Panc1 (cell line): ENCODE results near the gene FIG4. TPM values are rescaled to one million over a fixed set of nuclear protein-coding genes. Genes with fewer than 3 reads are reported as not detected.

Source experiments
- ATAC-seq: fragments of 200-7000 bp; cut with Tn5 transposase; 2 replicates; pipeline ENCODE4 v1.9.1; 2020; ENCODE audit warnings: mild to moderate bottlenecking, moderate library complexity
- BruUV-seq: library from RNA; stranded (reverse); fragments of 400-500 nt; replicated peaks from 2 replicates; lab custom pipeline; 2021; lab: Mats Ljungman, UMichigan
- CTCF ChIA-PET: fragments of 300-600 bp; sonication (Branson Sonifier 250); formaldehyde crosslinking; loops from one replicate; lab custom pipeline; 2022; ENCODE audit warnings: antibody characterized with exemption; lab: Charles Lee
- POLR2A ChIA-PET: fragments of 300-600 bp; sonication (Branson Sonifier 250); formaldehyde crosslinking; loops from one replicate; lab custom pipeline; 2022; ENCODE audit warnings: antibody characterized with exemption; lab: Charles Lee
- DNase-seq: peaks from one replicate; pipeline ENCODE4 v3.0.0-alpha.2; 2010; ENCODE audit warnings: low read depth, low spot score
- H3K27ac ChIP-seq: 2 replicates; pipeline ENCODE4 v1.5.1; 2011; ENCODE audit warnings: mild to moderate bottlenecking, low read length, inconsistent platforms
- H3K27me3 ChIP-seq: fragments of 200-500 bp; sonication (Bioruptor generic); 2 replicates; pipeline ENCODE4 v1.6.0; 2014; ENCODE audit warnings: low read length, inconsistent platforms; ENCODE audit not compliant: control insufficient read depth, insufficient read depth
- H3K36me3 ChIP-seq: fragments of 200-500 bp; sonication (Bioruptor generic); 2 replicates; pipeline ENCODE4 v1.5.1; 2014; ENCODE audit warnings: inconsistent platforms, mild to moderate bottlenecking, low read length, moderate library complexity; ENCODE audit not compliant: control insufficient read depth, insufficient read depth
- H3K4me1 ChIP-seq: 2 replicates; pipeline ENCODE4 v1.5.1; 2011; ENCODE audit warnings: inconsistent platforms, mild to moderate bottlenecking, low read length, moderate library complexity; ENCODE audit not compliant: control insufficient read depth, insufficient read depth
- H3K4me3 ChIP-seq, 2 experiments: 2 replicates each; pipeline ENCODE4 v1.5.1; 2011 to 2012; ENCODE audit warnings: low read depth in 2 of 2, low read length in 2 of 2, mild to moderate bottlenecking in 2 of 2, inconsistent platforms in 1 of 2, moderate library complexity in 1 of 2
- H3K9me3 ChIP-seq: fragments of 200-500 bp; sonication (Bioruptor generic); 2 replicates; pipeline ENCODE4 v1.5.1; 2014; ENCODE audit warnings: low read depth, mild to moderate bottlenecking, inconsistent platforms, low read length, moderate library complexity; ENCODE audit not compliant: control insufficient read depth, insufficient read depth
- POLR2AphosphoS5 ChIP-seq: IDR thresholded peaks from 2 replicates; pipeline ENCODE4 v1.6.1; 2012; ENCODE audit warnings: mild to moderate bottlenecking, low read depth, low read length, moderate library complexity
- SIN3A ChIP-seq: IDR thresholded peaks from 2 replicates; pipeline ENCODE4 v1.6.1; 2012; ENCODE audit warnings: low read depth, mild to moderate bottlenecking, low read length, moderate library complexity, borderline replicate concordance; ENCODE audit not compliant: insufficient read depth
- TCF7L2 ChIP-seq: IDR thresholded peaks from 2 replicates; pipeline ENCODE4 v1.6.1; 2011; ENCODE audit warnings: mild to moderate bottlenecking, low read depth, low read length, inconsistent platforms
- in situ Hi-C: cut with HindIII; loops from 2 replicates; pipeline ENCODE4 v1.10.0; 2016; ENCODE audit warnings: low sequenced_read_pairs, low pct_unique_long_range_greater_than_20kb
- intact Hi-C: fragments of 100-400 bp; cut with micrococcal nuclease; formaldehyde crosslinking; loops from one replicate; pipeline ENCODE4 v1.10.0; 2022; ENCODE audit not compliant: unreplicated experiment
- total RNA-seq: library from RNA; stranded (reverse); gene quantifications from one replicate; pipeline ENCODE4 v1.2.1, GENCODE V29; 2021; ENCODE audit not compliant: unreplicated experiment
- TF ChIP-seq, protein P1 (sequence below), 2 experiments: IDR thresholded peaks; 2 replicates each; pipeline ENCODE4 v1.6.1; 2011 to 2012; ENCODE audit warnings: low read depth in 2 of 2, control low read depth in 1 of 2, low read length in 1 of 2, mild to moderate bottlenecking in 1 of 2, moderate library complexity in 1 of 2; ENCODE audit not compliant: insufficient read depth in 1 of 2
- TF ChIP-seq, protein P2 (sequence below): fragments of 450-650 bp; IDR thresholded peaks from 2 replicates; pipeline ENCODE4 v1.5.1; 2017; ENCODE audit warnings: mild to moderate bottlenecking

The FIG4 gene
- total RNA-seq, 1 experiment from 2014 or later, result 19.0 TPM

DNA sequence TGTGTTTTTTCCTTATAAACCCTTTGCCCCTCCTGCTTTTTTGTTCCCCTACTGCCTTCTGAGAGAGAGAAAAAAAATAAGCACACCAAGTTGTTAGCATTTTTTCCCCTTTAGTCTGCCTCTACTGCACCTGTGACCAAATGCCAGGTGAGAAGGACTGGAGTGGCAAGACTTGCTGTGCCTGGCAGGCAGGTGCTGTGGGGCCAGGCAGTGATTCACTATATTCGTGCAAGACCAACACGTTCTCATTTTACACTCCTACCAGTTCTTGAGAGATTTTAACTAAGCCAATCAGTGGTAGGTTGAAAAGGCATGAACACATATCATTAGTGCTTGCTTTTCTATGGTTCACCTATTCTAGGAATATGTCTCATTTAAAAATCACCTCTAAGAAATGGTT lies 109.7 kb downstream of the FIG4 start:
- intact Hi-C loops (no loop called here), in situ Hi-C loops (no loop called here)
- ATAC-seq (no peak), DNase-seq (no peak)
- H3K9me3 ChIP-seq, result no peaks in the 10 kb centered on the region
- ChIA-PET CTCF (no interaction called here), POLR2A (no interaction called here)
- no peaks in the 10 kb centered on the region for H3K4me1 ChIP-seq
- BruUV-seq, result no TSS peak
- no peak overlapping the region for H3K27ac ChIP-seq
- H3K36me3 ChIP-seq, result no peaks in the 10 kb centered on the region
- H3K27me3 ChIP-seq, result no peaks in the 10 kb centered on the region
- no peak overlapping the region for H3K4me3 ChIP-seq
- TF ChIP-seq SIN3A (no peak), TCF7L2 (no peak), POLR2AphosphoS5 (no peak)
- TF ChIP-seq, protein P1, sequence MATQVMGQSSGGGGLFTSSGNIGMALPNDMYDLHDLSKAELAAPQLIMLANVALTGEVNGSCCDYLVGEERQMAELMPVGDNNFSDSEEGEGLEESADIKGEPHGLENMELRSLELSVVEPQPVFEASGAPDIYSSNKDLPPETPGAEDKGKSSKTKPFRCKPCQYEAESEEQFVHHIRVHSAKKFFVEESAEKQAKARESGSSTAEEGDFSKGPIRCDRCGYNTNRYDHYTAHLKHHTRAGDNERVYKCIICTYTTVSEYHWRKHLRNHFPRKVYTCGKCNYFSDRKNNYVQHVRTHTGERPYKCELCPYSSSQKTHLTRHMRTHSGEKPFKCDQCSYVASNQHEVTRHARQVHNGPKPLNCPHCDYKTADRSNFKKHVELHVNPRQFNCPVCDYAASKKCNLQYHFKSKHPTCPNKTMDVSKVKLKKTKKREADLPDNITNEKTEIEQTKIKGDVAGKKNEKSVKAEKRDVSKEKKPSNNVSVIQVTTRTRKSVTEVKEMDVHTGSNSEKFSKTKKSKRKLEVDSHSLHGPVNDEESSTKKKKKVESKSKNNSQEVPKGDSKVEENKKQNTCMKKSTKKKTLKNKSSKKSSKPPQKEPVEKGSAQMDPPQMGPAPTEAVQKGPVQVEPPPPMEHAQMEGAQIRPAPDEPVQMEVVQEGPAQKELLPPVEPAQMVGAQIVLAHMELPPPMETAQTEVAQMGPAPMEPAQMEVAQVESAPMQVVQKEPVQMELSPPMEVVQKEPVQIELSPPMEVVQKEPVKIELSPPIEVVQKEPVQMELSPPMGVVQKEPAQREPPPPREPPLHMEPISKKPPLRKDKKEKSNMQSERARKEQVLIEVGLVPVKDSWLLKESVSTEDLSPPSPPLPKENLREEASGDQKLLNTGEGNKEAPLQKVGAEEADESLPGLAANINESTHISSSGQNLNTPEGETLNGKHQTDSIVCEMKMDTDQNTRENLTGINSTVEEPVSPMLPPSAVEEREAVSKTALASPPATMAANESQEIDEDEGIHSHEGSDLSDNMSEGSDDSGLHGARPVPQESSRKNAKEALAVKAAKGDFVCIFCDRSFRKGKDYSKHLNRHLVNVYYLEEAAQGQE (IDR thresholded peaks at IDR 0.05; ENCODE audit: insufficient read depth in 1 of 2, low read depth in 2 of 2, low read length in 1 of 2), result no peak
- TF ChIP-seq, protein P2, sequence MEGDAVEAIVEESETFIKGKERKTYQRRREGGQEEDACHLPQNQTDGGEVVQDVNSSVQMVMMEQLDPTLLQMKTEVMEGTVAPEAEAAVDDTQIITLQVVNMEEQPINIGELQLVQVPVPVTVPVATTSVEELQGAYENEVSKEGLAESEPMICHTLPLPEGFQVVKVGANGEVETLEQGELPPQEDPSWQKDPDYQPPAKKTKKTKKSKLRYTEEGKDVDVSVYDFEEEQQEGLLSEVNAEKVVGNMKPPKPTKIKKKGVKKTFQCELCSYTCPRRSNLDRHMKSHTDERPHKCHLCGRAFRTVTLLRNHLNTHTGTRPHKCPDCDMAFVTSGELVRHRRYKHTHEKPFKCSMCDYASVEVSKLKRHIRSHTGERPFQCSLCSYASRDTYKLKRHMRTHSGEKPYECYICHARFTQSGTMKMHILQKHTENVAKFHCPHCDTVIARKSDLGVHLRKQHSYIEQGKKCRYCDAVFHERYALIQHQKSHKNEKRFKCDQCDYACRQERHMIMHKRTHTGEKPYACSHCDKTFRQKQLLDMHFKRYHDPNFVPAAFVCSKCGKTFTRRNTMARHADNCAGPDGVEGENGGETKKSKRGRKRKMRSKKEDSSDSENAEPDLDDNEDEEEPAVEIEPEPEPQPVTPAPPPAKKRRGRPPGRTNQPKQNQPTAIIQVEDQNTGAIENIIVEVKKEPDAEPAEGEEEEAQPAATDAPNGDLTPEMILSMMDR, result no peak

DNA sequence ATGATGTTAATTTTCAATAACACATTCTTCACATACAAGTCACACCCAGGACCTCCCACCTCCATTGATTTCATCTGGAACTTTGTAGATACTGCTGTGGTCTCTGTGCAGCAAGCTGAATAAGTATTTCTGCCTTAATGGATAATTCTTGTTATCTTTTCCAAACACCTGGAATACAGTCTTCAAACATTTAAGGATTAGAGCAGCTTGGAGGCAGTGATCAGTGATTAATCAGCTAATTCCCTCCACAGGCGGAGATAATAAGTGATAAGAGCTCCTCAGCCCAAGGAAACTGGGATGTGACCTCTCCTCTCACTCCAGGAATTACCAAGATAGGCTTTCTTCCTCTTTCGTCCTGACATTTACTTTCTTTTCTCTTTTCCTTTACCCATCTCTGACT lies 110.7 kb downstream of the FIG4 start:
- Histone ChIP-seq H3K9me3 (no peaks in the 10 kb centered on the region), H3K4me3 (no peak overlapping the region), H3K4me1 (no peaks in the 10 kb centered on the region), H3K36me3 (no peaks in the 10 kb centered on the region), H3K27ac (no peak overlapping the region), H3K27me3 (no peaks in the 10 kb centered on the region)
- BruUV-seq, result no TSS peak
- CTCF ChIA-PET, result no interaction called here
- POLR2A ChIA-PET, result interaction anchor here (0.7 kb wide), 1 partner anchor 19 kb away, joined by 3 read pairs; no protein-coding TSS in a partner anchor
- DNase-seq (no peak), ATAC-seq (no peak)
- intact Hi-C loops (no loop called here), in situ Hi-C loops (no loop called here)
- TF ChIP-seq POLR2AphosphoS5 (no peak), TCF7L2 (no peak), SIN3A (no peak)
- TF ChIP-seq, protein P2, result no peak
- TF ChIP-seq, protein P1 (IDR thresholded peaks at IDR 0.05; ENCODE audit: insufficient read depth in 1 of 2, low read depth in 2 of 2, low read length in 1 of 2), result no peak
